HepG2 (cell line): Measurements from ENCODE around the gene LPO. TPM values are rescaled to one million over a fixed set of nuclear protein-coding genes. Genes with fewer than 3 reads are reported as not detected.

Experiments
- ARID2 ChIP-seq: sonication (generic); formaldehyde crosslinking; IDR thresholded peaks from 2 replicates; pipeline ENCODE4 v1.8.1; 2022; ENCODE audit warnings: mild to moderate bottlenecking, missing genetic modification reagents, borderline replicate concordance
- ARNTL ChIP-seq: sonication (generic); formaldehyde crosslinking; IDR thresholded peaks from 2 replicates; pipeline ENCODE4 v1.4.0; 2020; ENCODE audit warnings: mild to moderate bottlenecking, missing genetic modification reagents
- HIVEP1 ChIP-seq: sonication (generic); formaldehyde crosslinking; IDR thresholded peaks from 2 replicates; pipeline ENCODE4 v1.4.0; 2020; ENCODE audit warnings: mild to moderate bottlenecking, missing genetic modification reagents
- KLF6 ChIP-seq: IDR thresholded peaks from 2 replicates; pipeline ENCODE4 v1.8.0; 2016; ENCODE audit warnings: missing biosample characterization, missing genetic modification reagents
- NR2F6 ChIP-seq, 2 experiments: IDR thresholded peaks; 2 replicates each; pipeline ENCODE4 v1.6.1; 2016; ENCODE audit warnings: antibody characterized with exemption in 1 of 2, mild to moderate bottlenecking in 1 of 2
- POLR2A ChIP-seq, 2 experiments: IDR thresholded peaks; 2 replicates each; pipeline ENCODE4 v1.6.1; 2011; ENCODE audit warnings: low read depth in 2 of 2, low read length in 2 of 2, mild to moderate bottlenecking in 1 of 2, moderate library complexity in 1 of 2; ENCODE audit not compliant: insufficient read depth in 1 of 2
- SUZ12 ChIP-seq: fragments of 150-350 bp; IDR thresholded peaks from 2 replicates; pipeline ENCODE4 v1.6.1; 2014; ENCODE audit warnings: low read depth, low read length
- ZFAT ChIP-seq: sonication (generic); formaldehyde crosslinking; conservative IDR thresholded peaks from 2 replicates; pipeline ENCODE4 v1.8.1; 2023; ENCODE audit warnings: missing genetic modification reagents, inconsistent platforms
- ZNF17 ChIP-seq: sonication (generic); formaldehyde crosslinking; IDR thresholded peaks from 2 replicates; pipeline ENCODE4 v1.5.0; 2020; ENCODE audit warnings: mild to moderate bottlenecking, missing genetic modification reagents
- ZNF44 ChIP-seq: sonication (generic); formaldehyde crosslinking; IDR thresholded peaks from 2 replicates; pipeline ENCODE4 v1.5.1; 2020; ENCODE audit warnings: mild to moderate bottlenecking, missing genetic modification reagents
- ZNF609 ChIP-seq: sonication (generic); formaldehyde crosslinking; IDR thresholded peaks from 2 replicates; pipeline ENCODE4 v1.4.0; 2020; ENCODE audit warnings: mild to moderate bottlenecking, missing genetic modification reagents, borderline replicate concordance
- ZNF678 ChIP-seq: sonication (generic); formaldehyde crosslinking; IDR thresholded peaks from 2 replicates; pipeline ENCODE4 v1.4.0; 2020; ENCODE audit warnings: mild to moderate bottlenecking, missing genetic modification reagents
- ZNF7 ChIP-seq: IDR thresholded peaks from 2 replicates; pipeline ENCODE4 v1.6.1; 2016; ENCODE audit warnings: missing biosample characterization, missing genetic modification reagents
- ZNF710 ChIP-seq: sonication (generic); formaldehyde crosslinking; IDR thresholded peaks from 2 replicates; pipeline ENCODE4 v1.5.0; 2020; ENCODE audit warnings: mild to moderate bottlenecking, missing genetic modification reagents, borderline replicate concordance
- ZNF800 ChIP-seq: sonication (generic); formaldehyde crosslinking; IDR thresholded peaks from 2 replicates; pipeline ENCODE4 v1.4.0; 2020; ENCODE audit warnings: missing genetic modification reagents
- ZXDC ChIP-seq: sonication (generic); formaldehyde crosslinking; IDR thresholded peaks from 2 replicates; pipeline ENCODE4 v1.5.0; 2020; ENCODE audit warnings: mild to moderate bottlenecking, missing genetic modification reagents
- polyA plus RNA-seq, 8 experiments: library from polyadenylated mRNA; depleted of rRNA in 3 of 8; stranded (reverse) in 7 of 8; unstranded in 1 of 8; fragments of >200 nt; fragmentation: Illumina TruSeq in 4 of 8; extraction: Trizol in 4 of 8; gene quantifications; 2 replicates each; pipeline versions ENCODE4 v1.2.1 to v1.2.3, GENCODE V29; 2011 to 2016; ENCODE audit warnings: low read depth in 4 of 8, missing spikeins in 1 of 8, mixed read lengths in 1 of 8; ENCODE audit not compliant: insufficient read depth in 1 of 8
- total RNA-seq, 5 experiments: library from RNA; depleted of rRNA; stranded (reverse); fragments of >200 nt; fragmentation: Illumina TruSeq; extraction: Trizol; gene quantifications; 2 replicates each; pipeline ENCODE4 v1.2.3, GENCODE V29; 2016; ENCODE audit warnings: low read depth in 1 of 5

The LPO gene
- total and polyA plus RNA-seq, 2 of the 13 experiments (the other 11 are each of a cell fraction or from before 2014, with no cell fraction given), result not detected

DNA sequence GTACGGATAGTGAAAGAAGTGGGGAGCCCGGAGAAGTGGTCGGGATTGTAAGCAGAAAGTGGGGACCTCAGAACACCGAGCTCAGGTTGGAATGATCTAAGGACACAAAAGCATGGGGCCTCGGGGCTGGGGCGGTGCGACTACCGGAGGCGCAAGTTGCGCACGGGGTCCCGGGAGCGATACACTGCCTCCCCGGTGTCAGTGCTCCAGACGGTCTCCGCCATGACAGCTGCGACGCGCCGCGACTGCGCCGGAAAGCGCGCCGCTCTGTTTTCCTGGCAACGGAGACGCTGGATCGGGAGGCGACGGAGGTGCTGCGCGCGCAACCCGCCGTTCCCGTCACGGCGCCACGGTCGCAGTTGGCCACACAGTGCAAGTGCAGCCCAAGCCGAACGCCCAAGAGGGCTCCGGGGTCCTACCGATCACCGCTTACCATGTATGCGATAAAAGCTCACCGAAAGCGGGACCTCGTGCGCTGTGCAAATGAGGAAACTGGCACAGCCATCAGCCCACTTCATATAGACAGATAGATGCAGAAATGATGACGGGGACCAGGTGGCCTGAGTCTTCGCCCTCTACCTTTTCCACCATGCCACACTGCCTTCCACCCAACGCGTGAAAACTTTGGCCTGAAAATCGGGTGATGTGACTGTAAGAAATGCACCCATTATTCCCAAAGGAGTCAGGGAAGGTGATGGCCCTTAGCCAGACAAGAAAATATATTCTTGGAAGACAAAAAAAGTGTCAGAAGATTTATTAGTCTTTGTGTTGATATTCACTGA lies 19.2 kb upstream of the LPO start, which contains the start of gene MKS1 (continued):
- TF ChIP-seq ARID2 (CRISPR knock-in tag) (peak; percentile 65; the same call in 1 of the 2 replicates), ZNF800 (CRISPR knock-in tag) (peak; percentile 97), ZNF609 (CRISPR knock-in tag) (peak; percentile 62; the same call in 1 of the 2 replicates), SUZ12 (no peak), KLF6 (CRISPR knock-in tag) (peak; percentile 54; the same call in 1 of the 2 replicates), ZNF7 (CRISPR knock-in tag) (0 out of 2 replicates have a peak, but pooled peaks have one; percentile 9), ZFAT (CRISPR knock-in tag) (no peak), POLR2A (IDR thresholded peaks at IDR 0.05; ENCODE audit: insufficient read depth in 1 of 2, low read depth in 2 of 2, low read length in 2 of 2) (peak; percentile 89 to 94), ZNF44 (peak; percentile 86), NR2F6 (IDR thresholded peaks at IDR 0.05) (no peak), NR2F6 (CRISPR knock-in tag; IDR thresholded peaks at IDR 0.05) (peak; percentile 36; the same call in 1 of the 2 replicates), ZXDC (0 out of 2 replicates have a peak, but pooled peaks have one; percentile 82), HIVEP1 (CRISPR knock-in tag) (peak; percentile 78; the same call in 1 of the 2 replicates), ZNF710 (CRISPR knock-in tag) (no peak), ZNF678 (CRISPR knock-in tag) (peak; percentile 82; the same call in 1 of the 2 replicates), ZNF17 (0 out of 2 replicates have a peak, but pooled peaks have one; percentile 79), ARNTL (peak; percentile 15; the same call in 1 of the 2 replicates)
